ENCODE results near the gene AP3B1. TPM values are rescaled to one million over a fixed set of nuclear protein-coding genes. Genes with fewer than 3 reads are reported as not detected.

The AP3B1 gene
- polyA plus RNA-seq, 3 donors, result 20.3 to 39.8 (median 24.9) TPM

GRCh38 chr5:78234804-78235203, 59.7 kb downstream of the AP3B1 start:
- H3K4me3 ChIP-seq (replicated peaks in 1 of 3; ENCODE audit: low read depth in 2 of 3, low read length in 3 of 3), result no peak overlapping the region
- no peak overlapping the region for H3K27ac ChIP-seq (ENCODE audit: low read depth in 1 of 2, low read length in 2 of 2)
- H2AFZ ChIP-seq (ENCODE audit: insufficient read depth, low read depth, low read length, poor library complexity, severe bottlenecking), result no peak overlapping the region
- H3K36me3 Mint-ChIP-seq, result peaks cover 18 to 35% of the 10 kb centered on the region in 2 donors
- no peaks in the 10 kb centered on the region for H3K9me3 ChIP-seq (replicated peaks in 1 of 2; ENCODE audit: control insufficient read depth in 1 of 2, insufficient read depth in 1 of 2, low read length in 2 of 2)
- H3K9ac ChIP-seq (ENCODE audit: insufficient read depth, low read length, poor library complexity, severe bottlenecking), result no peak overlapping the region
- H3K27me3 ChIP-seq (ENCODE audit: control insufficient read depth in 2 of 2, insufficient read depth in 2 of 2, low read length in 2 of 2), result no peaks in the 10 kb centered on the region
- no peak overlapping the region for H3K4me3 Mint-ChIP-seq
- TF ChIP-seq CTCF (IDR thresholded peaks at IDR 0.05), result no peak
- peaks cover 0 to 4% (median 0%) of the 10 kb centered on the region in 7 donors for H3K9me3 Mint-ChIP-seq
- no peaks in the 10 kb centered on the region for H3K4me1 ChIP-seq (ENCODE audit: control insufficient read depth in 1 of 2, insufficient read depth in 2 of 2, low read length in 2 of 2)
- peaks cover 6% of the 10 kb centered on the region for H3K4me1 Mint-ChIP-seq
- peak overlapping the region in 1 of 7 donors; percentile 26 for H3K27ac Mint-ChIP-seq
- H3K27me3 Mint-ChIP-seq (ENCODE audit: low read depth in 3 of 3), result no peaks in the 10 kb centered on the region
- no peak overlapping the region for H3K4me2 ChIP-seq (replicated peaks; ENCODE audit: extremely low read depth, low read length, poor library complexity, severe bottlenecking)
- peaks cover 9 to 29% of the 10 kb centered on the region in 2 donors for H3K36me3 ChIP-seq (replicated peaks in 1 of 2; ENCODE audit: control insufficient read depth in 1 of 2, insufficient read depth in 2 of 2, low read length in 2 of 2)
- peaks cover 65% of the 10 kb centered on the region for H3K79me2 ChIP-seq (ENCODE audit: insufficient read depth, low read length)
- intact Hi-C loops (cut with micrococcal nuclease), result no loop called here
- peaks cover 69% of the 10 kb centered on the region for H4K20me1 ChIP-seq (ENCODE audit: insufficient read depth, low read length)
- WGBS (ENCODE audit: insufficient coverage), result no CpG with 5 or more reads among the region's 1 CpG
- DNase-seq, result no peak

GRCh38 chr5:78232163-78232562, 62.3 kb downstream of the AP3B1 start:
- Mint-ChIP-seq H3K27me3 (ENCODE audit: low read depth in 3 of 3) (no peaks in the 10 kb centered on the region), H3K4me3 (no peak overlapping the region), H3K36me3 (peaks cover 7 to 15% of the 10 kb centered on the region in 2 donors), H3K9me3 (peaks cover 0 to 4% (median 0%) of the 10 kb centered on the region in 7 donors), H3K27ac (peak overlapping the region in 2 of 7 donors; percentile 15 to 25), H3K4me1 (peaks cover 7% of the 10 kb centered on the region)
- H3K4me2 ChIP-seq (replicated peaks; ENCODE audit: extremely low read depth, low read length, poor library complexity, severe bottlenecking), result no peak overlapping the region
- H3K36me3 ChIP-seq (replicated peaks in 1 of 2; ENCODE audit: control insufficient read depth in 1 of 2, insufficient read depth in 2 of 2, low read length in 2 of 2), result peaks cover 4 to 19% of the 10 kb centered on the region in 2 donors
- H3K79me2 ChIP-seq (ENCODE audit: insufficient read depth, low read length), result peaks cover 66% of the 10 kb centered on the region
- no peak overlapping the region for H3K9ac ChIP-seq (ENCODE audit: insufficient read depth, low read length, poor library complexity, severe bottlenecking)
- H3K9me3 ChIP-seq (replicated peaks in 1 of 2; ENCODE audit: control insufficient read depth in 1 of 2, insufficient read depth in 1 of 2, low read length in 2 of 2), result no peaks in the 10 kb centered on the region
- H4K20me1 ChIP-seq (ENCODE audit: insufficient read depth, low read length), result peaks cover 78% of the 10 kb centered on the region
- H3K4me3 ChIP-seq (replicated peaks in 1 of 3; ENCODE audit: low read depth in 2 of 3, low read length in 3 of 3), result no peak overlapping the region
- intact Hi-C loops (cut with micrococcal nuclease), result no loop called here
- no peaks in the 10 kb centered on the region for H3K4me1 ChIP-seq (ENCODE audit: control insufficient read depth in 1 of 2, insufficient read depth in 2 of 2, low read length in 2 of 2)
- no peak for DNase-seq
- H3K27me3 ChIP-seq (ENCODE audit: control insufficient read depth in 2 of 2, insufficient read depth in 2 of 2, low read length in 2 of 2), result no peaks in the 10 kb centered on the region
- H2AFZ ChIP-seq (ENCODE audit: insufficient read depth, low read depth, low read length, poor library complexity, severe bottlenecking), result no peak overlapping the region
- TF ChIP-seq CTCF (IDR thresholded peaks at IDR 0.05), result no peak
- no peak overlapping the region for H3K27ac ChIP-seq (ENCODE audit: low read depth in 1 of 2, low read length in 2 of 2)
- WGBS (ENCODE audit: insufficient coverage), result no CpG with 5 or more reads among the region's 1 CpG
